H1 (cell line): Measurements from ENCODE around the gene RPS29. TPM values are rescaled to one million over a fixed set of nuclear protein-coding genes. Genes with fewer than 3 reads are reported as not detected.

Experiments
- CTBP2 ChIP-seq: IDR thresholded peaks from 2 replicates; pipeline ENCODE4 v1.7.0; 2011; ENCODE audit warnings: borderline replicate concordance, mild to moderate bottlenecking, moderate library complexity, mixed read lengths, low read length; ENCODE audit not compliant: insufficient read depth, insufficient read length
- KDM4A ChIP-seq: IDR thresholded peaks from one replicate; pipeline ENCODE4 v1.7.1; 2012; ENCODE audit warnings: low read depth, mild to moderate bottlenecking, moderate library complexity, low read length, inconsistent platforms; ENCODE audit not compliant: severe bottlenecking
- MAFK ChIP-seq: IDR thresholded peaks from 2 replicates; pipeline ENCODE4 v1.6.1; 2012; ENCODE audit warnings: low read depth, mild to moderate bottlenecking, improper control_type of control experiment, low read length
- SAP30 ChIP-seq: fragments of 300-600 bp; sonication (generic); IDR thresholded peaks from 2 replicates; pipeline ENCODE4 v1.7.1; 2012; ENCODE audit warnings: low read length, moderate library complexity, mild to moderate bottlenecking, inconsistent platforms; ENCODE audit not compliant: insufficient read depth, insufficient replicate concordance
- TBP ChIP-seq: IDR thresholded peaks from 2 replicates; pipeline ENCODE4 v1.6.1; 2011; ENCODE audit warnings: low read depth, low read length, improper control_type of control experiment
- ZNF274 ChIP-seq: IDR thresholded peaks from 2 replicates; pipeline ENCODE4 v1.7.0; 2012; ENCODE audit warnings: low read length, borderline replicate concordance; ENCODE audit errors: extremely low read depth
- polyA plus RNA-seq, 7 experiments: library from polyadenylated mRNA; depleted of rRNA in 3 of 7; stranded (reverse) in 5 of 7; unstranded in 2 of 7; fragments of >200 nt in 5 of 7; fragments of 200-250 nt in 2 of 7; gene quantifications; 1 replicate in 5 of 7; 2 replicates in 1 of 7; 4 replicates in 1 of 7; pipeline versions ENCODE4 v1.2.1 to v1.2.3, GENCODE V29; 2011 to 2013; ENCODE audit warnings: missing spikeins in 2 of 7, mixed read lengths in 2 of 7
- total RNA-seq: library from RNA; stranded (reverse); fragmentation: NEBNext Ultra II Directional; extraction: Animal tissue kit (Norgen Biotek cat#: 25700); gene quantifications from 2 replicates; pipeline ENCODE4 v1.2.1, GENCODE V29; 2021
- TF ChIP-seq, protein P1 (sequence below): fragments of 300-600 bp; sonication (generic); IDR thresholded peaks from 2 replicates; pipeline ENCODE4 v1.7.1; 2012; ENCODE audit warnings: low read length, moderate library complexity, mild to moderate bottlenecking, inconsistent platforms; ENCODE audit not compliant: insufficient replicate concordance
- TF ChIP-seq, protein P2 (sequence below): IDR thresholded peaks from 2 replicates; pipeline ENCODE4 v1.6.1; 2011; ENCODE audit warnings: low read length, improper control_type of control experiment

Gene RPS29
- total and polyA plus RNA-seq, 2 of the 8 experiments (the other 6 are each of a cell fraction or from before 2014, with no cell fraction given) = 2,193 to 23,165 TPM

- TF ChIP-seq, protein P1, sequence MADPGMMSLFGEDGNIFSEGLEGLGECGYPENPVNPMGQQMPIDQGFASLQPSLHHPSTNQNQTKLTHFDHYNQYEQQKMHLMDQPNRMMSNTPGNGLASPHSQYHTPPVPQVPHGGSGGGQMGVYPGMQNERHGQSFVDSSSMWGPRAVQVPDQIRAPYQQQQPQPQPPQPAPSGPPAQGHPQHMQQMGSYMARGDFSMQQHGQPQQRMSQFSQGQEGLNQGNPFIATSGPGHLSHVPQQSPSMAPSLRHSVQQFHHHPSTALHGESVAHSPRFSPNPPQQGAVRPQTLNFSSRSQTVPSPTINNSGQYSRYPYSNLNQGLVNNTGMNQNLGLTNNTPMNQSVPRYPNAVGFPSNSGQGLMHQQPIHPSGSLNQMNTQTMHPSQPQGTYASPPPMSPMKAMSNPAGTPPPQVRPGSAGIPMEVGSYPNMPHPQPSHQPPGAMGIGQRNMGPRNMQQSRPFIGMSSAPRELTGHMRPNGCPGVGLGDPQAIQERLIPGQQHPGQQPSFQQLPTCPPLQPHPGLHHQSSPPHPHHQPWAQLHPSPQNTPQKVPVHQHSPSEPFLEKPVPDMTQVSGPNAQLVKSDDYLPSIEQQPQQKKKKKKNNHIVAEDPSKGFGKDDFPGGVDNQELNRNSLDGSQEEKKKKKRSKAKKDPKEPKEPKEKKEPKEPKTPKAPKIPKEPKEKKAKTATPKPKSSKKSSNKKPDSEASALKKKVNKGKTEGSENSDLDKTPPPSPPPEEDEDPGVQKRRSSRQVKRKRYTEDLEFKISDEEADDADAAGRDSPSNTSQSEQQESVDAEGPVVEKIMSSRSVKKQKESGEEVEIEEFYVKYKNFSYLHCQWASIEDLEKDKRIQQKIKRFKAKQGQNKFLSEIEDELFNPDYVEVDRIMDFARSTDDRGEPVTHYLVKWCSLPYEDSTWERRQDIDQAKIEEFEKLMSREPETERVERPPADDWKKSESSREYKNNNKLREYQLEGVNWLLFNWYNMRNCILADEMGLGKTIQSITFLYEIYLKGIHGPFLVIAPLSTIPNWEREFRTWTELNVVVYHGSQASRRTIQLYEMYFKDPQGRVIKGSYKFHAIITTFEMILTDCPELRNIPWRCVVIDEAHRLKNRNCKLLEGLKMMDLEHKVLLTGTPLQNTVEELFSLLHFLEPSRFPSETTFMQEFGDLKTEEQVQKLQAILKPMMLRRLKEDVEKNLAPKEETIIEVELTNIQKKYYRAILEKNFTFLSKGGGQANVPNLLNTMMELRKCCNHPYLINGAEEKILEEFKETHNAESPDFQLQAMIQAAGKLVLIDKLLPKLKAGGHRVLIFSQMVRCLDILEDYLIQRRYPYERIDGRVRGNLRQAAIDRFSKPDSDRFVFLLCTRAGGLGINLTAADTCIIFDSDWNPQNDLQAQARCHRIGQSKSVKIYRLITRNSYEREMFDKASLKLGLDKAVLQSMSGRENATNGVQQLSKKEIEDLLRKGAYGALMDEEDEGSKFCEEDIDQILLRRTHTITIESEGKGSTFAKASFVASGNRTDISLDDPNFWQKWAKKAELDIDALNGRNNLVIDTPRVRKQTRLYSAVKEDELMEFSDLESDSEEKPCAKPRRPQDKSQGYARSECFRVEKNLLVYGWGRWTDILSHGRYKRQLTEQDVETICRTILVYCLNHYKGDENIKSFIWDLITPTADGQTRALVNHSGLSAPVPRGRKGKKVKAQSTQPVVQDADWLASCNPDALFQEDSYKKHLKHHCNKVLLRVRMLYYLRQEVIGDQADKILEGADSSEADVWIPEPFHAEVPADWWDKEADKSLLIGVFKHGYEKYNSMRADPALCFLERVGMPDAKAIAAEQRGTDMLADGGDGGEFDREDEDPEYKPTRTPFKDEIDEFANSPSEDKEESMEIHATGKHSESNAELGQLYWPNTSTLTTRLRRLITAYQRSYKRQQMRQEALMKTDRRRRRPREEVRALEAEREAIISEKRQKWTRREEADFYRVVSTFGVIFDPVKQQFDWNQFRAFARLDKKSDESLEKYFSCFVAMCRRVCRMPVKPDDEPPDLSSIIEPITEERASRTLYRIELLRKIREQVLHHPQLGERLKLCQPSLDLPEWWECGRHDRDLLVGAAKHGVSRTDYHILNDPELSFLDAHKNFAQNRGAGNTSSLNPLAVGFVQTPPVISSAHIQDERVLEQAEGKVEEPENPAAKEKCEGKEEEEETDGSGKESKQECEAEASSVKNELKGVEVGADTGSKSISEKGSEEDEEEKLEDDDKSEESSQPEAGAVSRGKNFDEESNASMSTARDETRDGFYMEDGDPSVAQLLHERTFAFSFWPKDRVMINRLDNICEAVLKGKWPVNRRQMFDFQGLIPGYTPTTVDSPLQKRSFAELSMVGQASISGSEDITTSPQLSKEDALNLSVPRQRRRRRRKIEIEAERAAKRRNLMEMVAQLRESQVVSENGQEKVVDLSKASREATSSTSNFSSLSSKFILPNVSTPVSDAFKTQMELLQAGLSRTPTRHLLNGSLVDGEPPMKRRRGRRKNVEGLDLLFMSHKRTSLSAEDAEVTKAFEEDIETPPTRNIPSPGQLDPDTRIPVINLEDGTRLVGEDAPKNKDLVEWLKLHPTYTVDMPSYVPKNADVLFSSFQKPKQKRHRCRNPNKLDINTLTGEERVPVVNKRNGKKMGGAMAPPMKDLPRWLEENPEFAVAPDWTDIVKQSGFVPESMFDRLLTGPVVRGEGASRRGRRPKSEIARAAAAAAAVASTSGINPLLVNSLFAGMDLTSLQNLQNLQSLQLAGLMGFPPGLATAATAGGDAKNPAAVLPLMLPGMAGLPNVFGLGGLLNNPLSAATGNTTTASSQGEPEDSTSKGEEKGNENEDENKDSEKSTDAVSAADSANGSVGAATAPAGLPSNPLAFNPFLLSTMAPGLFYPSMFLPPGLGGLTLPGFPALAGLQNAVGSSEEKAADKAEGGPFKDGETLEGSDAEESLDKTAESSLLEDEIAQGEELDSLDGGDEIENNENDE = no peak
- TF ChIP-seq KDM4A = no peak
- TF ChIP-seq, protein P2, sequence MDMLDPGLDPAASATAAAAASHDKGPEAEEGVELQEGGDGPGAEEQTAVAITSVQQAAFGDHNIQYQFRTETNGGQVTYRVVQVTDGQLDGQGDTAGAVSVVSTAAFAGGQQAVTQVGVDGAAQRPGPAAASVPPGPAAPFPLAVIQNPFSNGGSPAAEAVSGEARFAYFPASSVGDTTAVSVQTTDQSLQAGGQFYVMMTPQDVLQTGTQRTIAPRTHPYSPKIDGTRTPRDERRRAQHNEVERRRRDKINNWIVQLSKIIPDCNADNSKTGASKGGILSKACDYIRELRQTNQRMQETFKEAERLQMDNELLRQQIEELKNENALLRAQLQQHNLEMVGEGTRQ = no peak
- no peak for TF ChIP-seq MAFK
- no peak for TF ChIP-seq CTBP2
- TF ChIP-seq TBP = no peak
- TF ChIP-seq ZNF274 = no peak
- TF ChIP-seq SAP30 = peak; percentile 89
Observed at GRCh38 chr14:49634547-49635334, 48.6 kb upstream of the RPS29 start, which contains the start of gene DNAAF2 (continued).
